Upper lobe of right lung (tissue), 1 donor: ENCODE measurements around the gene TMEM52B. TPM values are rescaled to one million over a fixed set of nuclear protein-coding genes. Genes with fewer than 3 reads are reported as not detected.

Experiments used
- ATAC-seq: fragments of 200-7000 bp; cut with Tn5 transposase; one replicate; pipeline ENCODE4 v1.9.1; 2020; ENCODE audit warnings: mild to moderate bottlenecking, moderate library complexity
- DNase-seq: peaks from one replicate; pipeline ENCODE4 v3.0.0-alpha.2; 2020
- H3K27ac ChIP-seq: fragments of 200-600 bp; one replicate; pipeline ENCODE4 v1.8.0; 2022
- H3K27me3 ChIP-seq: fragments of 200-600 bp; one replicate; pipeline ENCODE4 v1.8.0; 2022; ENCODE audit warnings: mild to moderate bottlenecking
- H3K36me3 ChIP-seq: fragments of 200-600 bp; one replicate; pipeline ENCODE4 v1.8.0; 2022
- H3K4me1 ChIP-seq: fragments of 200-600 bp; one replicate; pipeline ENCODE4 v1.8.0; 2022
- H3K4me3 ChIP-seq: fragments of 200-600 bp; one replicate; pipeline ENCODE4 v1.8.0; 2022; ENCODE audit warnings: mild to moderate bottlenecking
- H3K9me3 ChIP-seq: fragments of 200-600 bp; one replicate; pipeline ENCODE4 v1.8.0; 2022
- intact Hi-C: fragments of 100-400 bp; cut with DNase I; formaldehyde crosslinking; loops from one replicate; pipeline ENCODE4 v1.11.0; 2022
- total RNA-seq: library from RNA; stranded (reverse); fragmentation: NEBNext Ultra II Directional; extraction: Animal tissue kit (Norgen Biotek cat#: 25700); gene quantifications from one replicate; pipeline ENCODE4 v1.2.1, GENCODE V29; 2021
- TF ChIP-seq, protein P1 (sequence below): fragments of 200-600 bp; IDR thresholded peaks from one replicate; pipeline ENCODE4 v1.8.0; 2022; ENCODE audit warnings: antibody characterized with exemption
- donor health status: DM: no; HTN: yes; CAD: no; lungs with severe emphysema.

Gene TMEM52B
- total RNA-seq, 1 donor from 2014 or later = 2.3 TPM

DNA sequence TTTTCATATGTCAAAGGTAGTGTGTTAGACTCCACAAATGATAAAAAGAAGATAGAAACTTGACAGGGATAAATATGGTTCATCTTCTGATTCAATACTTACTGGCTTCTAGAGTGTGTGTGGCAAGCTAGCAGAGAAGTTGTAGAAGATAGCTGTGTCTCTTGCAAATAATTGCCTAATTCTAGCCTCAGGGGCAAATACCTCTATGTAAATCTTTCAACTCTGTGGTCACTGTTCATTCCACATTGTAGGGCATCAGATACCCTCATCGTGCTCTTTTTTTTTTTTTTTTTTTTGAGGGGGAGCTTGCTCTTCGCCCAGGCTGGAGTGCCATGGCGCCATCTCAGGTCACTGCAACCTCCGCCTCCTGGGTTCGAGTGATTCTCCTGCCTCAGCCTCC, 8.6 kb upstream of the TMEM52B start:
- H3K27ac ChIP-seq = peak overlapping the region; percentile 1

DNA sequence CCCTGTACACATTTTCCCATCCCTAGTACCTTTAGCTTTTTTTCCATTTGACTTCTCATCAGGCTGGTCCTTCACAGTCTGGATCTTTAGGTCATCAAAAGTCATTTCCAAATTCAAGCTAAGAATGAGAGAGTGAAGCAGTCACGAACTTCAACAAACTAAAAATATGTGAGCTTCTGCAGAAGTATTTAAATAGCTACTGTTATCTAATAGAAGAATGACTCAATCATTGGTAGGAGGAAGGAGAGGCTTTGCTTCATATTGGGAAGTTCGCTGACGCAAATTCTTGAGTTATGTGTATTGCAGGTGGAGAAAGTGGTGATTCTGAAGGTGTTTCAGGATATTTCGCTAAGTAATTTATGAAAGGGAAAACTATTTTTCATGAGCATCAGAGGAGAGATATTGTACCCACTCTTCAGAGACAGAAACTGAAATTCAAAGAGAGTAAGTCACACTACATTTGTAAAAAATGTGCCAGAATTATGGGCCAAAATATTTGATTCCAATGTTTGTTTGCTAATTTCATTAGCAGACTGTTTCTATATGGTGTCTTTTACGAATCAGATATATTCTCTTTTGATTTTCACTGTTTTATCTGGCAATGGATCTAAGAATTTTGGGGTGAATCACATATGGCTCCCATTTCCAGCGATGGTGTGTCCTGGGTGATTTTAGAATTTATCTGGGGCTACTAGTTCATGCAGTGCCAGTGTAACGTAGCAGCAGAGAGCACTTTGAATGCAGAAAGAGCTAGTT, 6.7 kb upstream of the TMEM52B start, which contains the start of gene OLR1:
Gene OLR1 (minus strand): TSS at position 160 of the 756 bp plus-strand sequence. CDS start 55 bp downstream, at position 105.
- H3K4me1 ChIP-seq = no peaks in the 10 kb centered on the region
- no peak for ATAC-seq

More for the DNA sequence above, 8.6 kb upstream of the TMEM52B start:
- TF ChIP-seq, protein P1, sequence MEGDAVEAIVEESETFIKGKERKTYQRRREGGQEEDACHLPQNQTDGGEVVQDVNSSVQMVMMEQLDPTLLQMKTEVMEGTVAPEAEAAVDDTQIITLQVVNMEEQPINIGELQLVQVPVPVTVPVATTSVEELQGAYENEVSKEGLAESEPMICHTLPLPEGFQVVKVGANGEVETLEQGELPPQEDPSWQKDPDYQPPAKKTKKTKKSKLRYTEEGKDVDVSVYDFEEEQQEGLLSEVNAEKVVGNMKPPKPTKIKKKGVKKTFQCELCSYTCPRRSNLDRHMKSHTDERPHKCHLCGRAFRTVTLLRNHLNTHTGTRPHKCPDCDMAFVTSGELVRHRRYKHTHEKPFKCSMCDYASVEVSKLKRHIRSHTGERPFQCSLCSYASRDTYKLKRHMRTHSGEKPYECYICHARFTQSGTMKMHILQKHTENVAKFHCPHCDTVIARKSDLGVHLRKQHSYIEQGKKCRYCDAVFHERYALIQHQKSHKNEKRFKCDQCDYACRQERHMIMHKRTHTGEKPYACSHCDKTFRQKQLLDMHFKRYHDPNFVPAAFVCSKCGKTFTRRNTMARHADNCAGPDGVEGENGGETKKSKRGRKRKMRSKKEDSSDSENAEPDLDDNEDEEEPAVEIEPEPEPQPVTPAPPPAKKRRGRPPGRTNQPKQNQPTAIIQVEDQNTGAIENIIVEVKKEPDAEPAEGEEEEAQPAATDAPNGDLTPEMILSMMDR = no peak
- no peak for ATAC-seq
- no peaks in the 10 kb centered on the region for H3K36me3 ChIP-seq
- intact Hi-C loops = no loop called here
- H3K4me3 ChIP-seq = peak overlapping the region; percentile 33
- no peaks in the 10 kb centered on the region for H3K9me3 ChIP-seq
- H3K27me3 ChIP-seq = no peaks in the 10 kb centered on the region
- no peak for DNase-seq
- no peaks in the 10 kb centered on the region for H3K4me1 ChIP-seq

DNA sequence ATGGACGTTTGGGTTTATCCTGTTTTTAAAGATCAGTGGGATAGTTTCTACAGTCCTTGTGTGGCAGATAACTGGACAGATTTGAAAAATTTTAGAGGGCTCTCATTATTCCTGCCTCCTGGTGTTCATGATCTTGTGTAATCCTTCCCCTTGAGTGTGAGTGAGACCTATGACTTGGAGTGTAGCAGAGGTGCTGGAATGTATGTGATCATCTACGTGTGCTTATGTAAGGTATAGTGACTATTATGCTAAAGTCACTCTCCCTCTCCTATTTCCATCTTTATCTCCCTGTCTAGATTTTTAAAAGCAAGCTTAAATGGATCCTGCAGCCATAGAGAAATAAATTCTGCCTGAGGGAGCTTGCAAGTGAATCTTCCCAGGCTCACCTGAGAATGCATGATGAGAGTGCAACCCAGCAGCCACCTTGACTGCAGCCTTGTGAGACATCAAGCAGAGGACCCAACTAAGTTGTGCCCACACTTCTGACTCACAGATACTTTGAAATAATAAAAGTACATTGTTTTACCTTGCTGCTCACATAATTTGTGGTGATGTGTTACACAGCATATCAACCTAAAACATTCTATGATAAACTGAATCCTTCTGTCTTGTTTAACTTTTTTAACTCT, 3.7 kb upstream of the TMEM52B start:
- intact Hi-C loops = no loop called here
- H3K36me3 ChIP-seq = no peaks in the 10 kb centered on the region
- no peaks in the 10 kb centered on the region for H3K9me3 ChIP-seq
- H3K4me1 ChIP-seq = no peaks in the 10 kb centered on the region
- no peak for DNase-seq
- no peak overlapping the region for H3K4me3 ChIP-seq
- TF ChIP-seq, protein P1 = no peak
- no peaks in the 10 kb centered on the region for H3K27me3 ChIP-seq
- ATAC-seq = no peak
- H3K27ac ChIP-seq = no peak overlapping the region

More for the DNA sequence above, 6.7 kb upstream of the TMEM52B start, which contains the start of gene OLR1:
- TF ChIP-seq, protein P1 = no peak
- DNase-seq = no peak
- Histone ChIP-seq H3K27me3 (no peaks in the 10 kb centered on the region), H3K4me3 (peak within 1 kb of the TSS; percentile 33), H3K27ac (peak within 1 kb of the TSS; percentile 1), H3K36me3 (no peaks in the 10 kb centered on the region), H3K9me3 (no peaks in the 10 kb centered on the region)
- intact Hi-C loops = no loop called here

DNA sequence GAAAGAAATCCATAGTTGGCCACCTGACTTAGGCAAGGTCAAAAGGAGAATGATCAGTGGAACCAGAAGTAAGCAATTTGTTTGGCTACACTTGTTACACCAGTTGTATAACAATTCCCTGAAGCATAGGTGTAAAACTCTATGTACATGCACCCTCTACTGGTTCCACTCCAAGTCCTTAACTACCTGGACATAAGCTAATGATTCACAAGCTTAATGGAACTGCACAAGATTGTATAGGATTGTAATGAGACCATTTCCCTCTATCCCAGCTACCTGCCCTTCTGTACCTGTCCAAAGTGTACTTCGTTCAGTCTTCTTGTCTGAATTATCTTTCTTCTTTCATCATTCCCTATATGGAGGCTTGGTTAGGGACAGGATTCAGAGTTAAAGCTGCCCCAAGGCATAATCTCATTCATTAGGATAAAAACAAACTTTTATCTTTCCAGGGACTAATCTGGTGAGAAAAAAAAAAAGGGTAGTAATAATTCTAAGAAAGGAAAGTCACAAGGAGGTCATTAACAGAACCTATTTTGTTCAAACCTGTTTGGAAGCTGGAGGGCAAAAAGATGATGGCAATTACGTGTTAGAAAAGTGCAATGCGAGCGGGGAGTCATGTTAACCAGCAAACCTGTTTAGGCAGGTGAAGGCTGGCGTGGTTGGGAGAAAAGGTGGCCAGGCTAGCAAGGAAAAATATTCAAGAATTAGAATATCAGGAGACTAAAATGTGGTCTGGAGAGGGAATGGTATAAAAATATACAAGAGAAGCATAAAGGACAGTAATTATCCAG, 2.8 kb upstream of the TMEM52B start:
- H3K36me3 ChIP-seq = no peaks in the 10 kb centered on the region
- peak; percentile 53 for ATAC-seq
- H3K9me3 ChIP-seq = no peaks in the 10 kb centered on the region
- H3K4me1 ChIP-seq = no peaks in the 10 kb centered on the region
- no peak for DNase-seq
- H3K27ac ChIP-seq = no peak overlapping the region
- TF ChIP-seq, protein P1 = no peak
- H3K27me3 ChIP-seq = no peaks in the 10 kb centered on the region
- intact Hi-C loops = no loop called here
- no peak overlapping the region for H3K4me3 ChIP-seq

DNA sequence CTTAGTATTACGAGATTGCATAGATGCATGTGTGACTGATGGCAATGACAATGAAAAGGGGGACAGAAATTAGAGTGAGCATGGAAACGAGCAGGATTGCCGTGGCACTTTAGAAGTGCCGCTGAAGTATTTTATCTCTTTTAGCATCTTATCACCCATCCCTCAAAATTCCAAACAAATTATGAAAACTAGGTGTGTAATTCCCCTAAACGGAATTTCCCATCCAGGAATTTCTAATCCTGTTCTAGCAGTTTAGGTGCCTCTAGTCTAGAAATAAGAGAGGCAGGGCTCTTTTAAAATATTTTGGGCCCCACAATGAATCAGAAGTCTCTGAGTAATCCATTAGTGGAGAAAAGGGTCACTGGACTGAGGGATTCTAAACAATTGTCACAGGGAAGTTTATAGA, 947 bp downstream of the TMEM52B start:
- Histone ChIP-seq H3K36me3 (no peaks in the 10 kb centered on the region), H3K27ac (no peak overlapping the region), H3K9me3 (no peaks in the 10 kb centered on the region), H3K4me1 (peaks cover 5% of the 10 kb centered on the region), H3K4me3 (no peak overlapping the region), H3K27me3 (no peaks in the 10 kb centered on the region)
- DNase-seq (no peak), ATAC-seq (no peak)
- intact Hi-C loops = no loop called here
- TF ChIP-seq, protein P1 = no peak
